Measurements from ENCODE around the gene ANKRD6. TPM values are rescaled to one million over a fixed set of nuclear protein-coding genes. Genes with fewer than 3 reads are reported as not detected.

The ANKRD6 gene
- total RNA-seq, 2 donors from 2014 or later, result 1.6 to 3.8 TPM

GRCh38 chr6:89566008-89566800 lies 133.3 kb downstream of the ANKRD6 start:
- no peaks in the 10 kb centered on the region for H3K36me3 Mint-ChIP-seq (ENCODE audit: low read depth)
- no peak overlapping the region for H3K4me3 Mint-ChIP-seq
- H3K4me1 Mint-ChIP-seq, result no peaks in the 10 kb centered on the region
- H3K27me3 Mint-ChIP-seq, result no peaks in the 10 kb centered on the region
- H3K9me3 Mint-ChIP-seq, result no peaks in the 10 kb centered on the region
- no peak overlapping the region for H3K27ac Mint-ChIP-seq
- ATAC-seq (replicated peaks), result no peak

- ATAC-seq (replicated peaks), result no peak
- Mint-ChIP-seq H3K9me3 (no peaks in the 10 kb centered on the region), H3K4me1 (no peaks in the 10 kb centered on the region), H3K27me3 (no peaks in the 10 kb centered on the region), H3K27ac (no peak overlapping the region), H3K4me3 (no peak overlapping the region), H3K36me3 (ENCODE audit: low read depth) (no peaks in the 10 kb centered on the region)
Measured at GRCh38 chr6:89566930-89567629, 134.1 kb downstream of the ANKRD6 start.

- ATAC-seq (replicated peaks), result no peak
- Mint-ChIP-seq H3K36me3 (ENCODE audit: low read depth) (no peaks in the 10 kb centered on the region), H3K9me3 (no peaks in the 10 kb centered on the region)
Measured at GRCh38 chr6:89567630-89568390, 134.9 kb downstream of the ANKRD6 start.

GRCh38 chr6:89574910-89575561 lies 142.1 kb downstream of the ANKRD6 start:
- no peak for ATAC-seq (replicated peaks)
- Mint-ChIP-seq H3K4me1 (no peaks in the 10 kb centered on the region), H3K27me3 (no peaks in the 10 kb centered on the region), H3K27ac (no peak overlapping the region), H3K9me3 (no peaks in the 10 kb centered on the region), H3K4me3 (no peak overlapping the region), H3K36me3 (ENCODE audit: low read depth) (no peaks in the 10 kb centered on the region)

More at GRCh38 chr6:89567630-89568390, 134.9 kb downstream of the ANKRD6 start:
- Mint-ChIP-seq H3K27ac (no peak overlapping the region), H3K4me1 (no peaks in the 10 kb centered on the region), H3K27me3 (no peaks in the 10 kb centered on the region), H3K4me3 (no peak overlapping the region)

- Mint-ChIP-seq H3K4me3 (no peak overlapping the region), H3K27me3 (no peaks in the 10 kb centered on the region), H3K9me3 (no peaks in the 10 kb centered on the region), H3K27ac (no peak overlapping the region), H3K36me3 (ENCODE audit: low read depth) (no peaks in the 10 kb centered on the region), H3K4me1 (no peaks in the 10 kb centered on the region)
- ATAC-seq (replicated peaks), result no peak
Measured at GRCh38 chr6:89575562-89575960, 142.6 kb downstream of the ANKRD6 start.

- Mint-ChIP-seq H3K4me1 (no peaks in the 10 kb centered on the region), H3K4me3 (no peak overlapping the region), H3K36me3 (ENCODE audit: low read depth) (no peaks in the 10 kb centered on the region), H3K9me3 (no peaks in the 10 kb centered on the region), H3K27me3 (no peaks in the 10 kb centered on the region), H3K27ac (no peak overlapping the region)
- ATAC-seq (replicated peaks), result no peak
Measured at GRCh38 chr6:89580997-89581666, 148.2 kb downstream of the ANKRD6 start.

GRCh38 chr6:89581689-89582088 lies 148.7 kb downstream of the ANKRD6 start:
- Mint-ChIP-seq H3K27me3 (no peaks in the 10 kb centered on the region), H3K9me3 (no peaks in the 10 kb centered on the region), H3K4me3 (no peak overlapping the region), H3K4me1 (no peaks in the 10 kb centered on the region), H3K36me3 (ENCODE audit: low read depth) (no peaks in the 10 kb centered on the region), H3K27ac (no peak overlapping the region)
- no peak for ATAC-seq (replicated peaks)

GRCh38 chr6:89582669-89583325 lies 149.8 kb downstream of the ANKRD6 start:
- Mint-ChIP-seq H3K4me3 (no peak overlapping the region), H3K27me3 (no peaks in the 10 kb centered on the region), H3K36me3 (ENCODE audit: low read depth) (no peaks in the 10 kb centered on the region), H3K27ac (no peak overlapping the region), H3K4me1 (no peaks in the 10 kb centered on the region), H3K9me3 (no peaks in the 10 kb centered on the region)
- no peak for ATAC-seq (replicated peaks)

- no peak for ATAC-seq (replicated peaks)
- Mint-ChIP-seq H3K36me3 (ENCODE audit: low read depth) (no peaks in the 10 kb centered on the region), H3K4me3 (no peak overlapping the region), H3K9me3 (no peaks in the 10 kb centered on the region), H3K27ac (no peak overlapping the region), H3K4me1 (no peaks in the 10 kb centered on the region), H3K27me3 (no peaks in the 10 kb centered on the region)
Measured at GRCh38 chr6:89583559-89583958, 150.6 kb downstream of the ANKRD6 start.

GRCh38 chr6:89584539-89584938 lies 151.6 kb downstream of the ANKRD6 start:
- ATAC-seq (replicated peaks), result no peak
- H3K27ac Mint-ChIP-seq, result no peak overlapping the region
- no peaks in the 10 kb centered on the region for H3K4me1 Mint-ChIP-seq
- no peaks in the 10 kb centered on the region for H3K27me3 Mint-ChIP-seq
- H3K9me3 Mint-ChIP-seq, result no peaks in the 10 kb centered on the region
- H3K4me3 Mint-ChIP-seq, result no peak overlapping the region
- no peaks in the 10 kb centered on the region for H3K36me3 Mint-ChIP-seq (ENCODE audit: low read depth)

GRCh38 chr6:89585154-89585553 lies 152.2 kb downstream of the ANKRD6 start:
- Mint-ChIP-seq H3K4me3 (no peak overlapping the region), H3K27me3 (no peaks in the 10 kb centered on the region), H3K4me1 (no peaks in the 10 kb centered on the region), H3K27ac (no peak overlapping the region), H3K36me3 (ENCODE audit: low read depth) (no peaks in the 10 kb centered on the region), H3K9me3 (no peaks in the 10 kb centered on the region)
- ATAC-seq (replicated peaks), result no peak

- Mint-ChIP-seq H3K9me3 (no peaks in the 10 kb centered on the region), H3K36me3 (ENCODE audit: low read depth) (no peaks in the 10 kb centered on the region), H3K27ac (no peak overlapping the region), H3K4me3 (no peak overlapping the region), H3K27me3 (no peaks in the 10 kb centered on the region), H3K4me1 (no peaks in the 10 kb centered on the region)
- ATAC-seq (replicated peaks), result no peak
Measured at GRCh38 chr6:89589297-89590025, 156.5 kb downstream of the ANKRD6 start.

GRCh38 chr6:89590133-89590532 lies 157.2 kb downstream of the ANKRD6 start:
- H3K4me1 Mint-ChIP-seq, result no peaks in the 10 kb centered on the region
- H3K4me3 Mint-ChIP-seq, result no peak overlapping the region
- H3K27ac Mint-ChIP-seq, result no peak overlapping the region
- no peaks in the 10 kb centered on the region for H3K36me3 Mint-ChIP-seq (ENCODE audit: low read depth)
- H3K9me3 Mint-ChIP-seq, result no peaks in the 10 kb centered on the region
- no peak for ATAC-seq (replicated peaks)
- H3K27me3 Mint-ChIP-seq, result no peaks in the 10 kb centered on the region

Data from activated T-helper 17 cell treated with anti-CD3 and anti-CD28 coated beads, Interleukin-2, amount 50 U/mL, for 72 hours (primary cell).